Ascending aorta (tissue), 2 donors: ENCODE data around the gene LHFPL2. TPM values are rescaled to one million over a fixed set of nuclear protein-coding genes. Genes with fewer than 3 reads are reported as not detected.
A peak's percentile ranks its signal among the peaks of the same experiment; 100 is the strongest.
"Not testable (repeated sequence)": the region's sequence is repeated elsewhere in the genome, so short reads cannot be mapped to it uniquely, and the experiment has no call there.

Experiments
- DNase-seq, 2 donors: peaks; one replicate each; pipeline ENCODE4 v3.0.0-alpha.2; 2019; ENCODE audit warnings: low spot score in 2 of 2
- H3K27ac ChIP-seq, 2 donors: fragments of 200-600 bp; sonication (generic); one replicate each; pipeline ENCODE4 v1.5.1; 2016 to 2017; ENCODE audit warnings: mild to moderate bottlenecking in 1 of 2
- H3K27me3 ChIP-seq: fragments of 200-600 bp; sonication (generic); one replicate; pipeline ENCODE4 v1.5.1; 2017
- H3K36me3 ChIP-seq, 2 donors: fragments of 200-600 bp; sonication (generic); one replicate each; pipeline ENCODE4 v1.5.1; 2016
- H3K4me1 ChIP-seq, 2 donors: fragments of 200-600 bp; sonication (generic); one replicate each; pipeline ENCODE4 v1.5.1; 2016 to 2017; ENCODE audit warnings: mild to moderate bottlenecking in 1 of 2
- H3K4me3 ChIP-seq, 2 donors: fragments of 200-600 bp; sonication (generic); one replicate each; pipeline ENCODE4 v1.5.1; 2016 to 2017; ENCODE audit warnings: mild to moderate bottlenecking in 1 of 2
- H3K9me3 ChIP-seq, 2 donors: fragments of 200-600 bp; sonication (generic); one replicate each; pipeline ENCODE4 v1.5.1; 2016
- CTCF ChIP-seq, 3 experiments: fragments of 200-600 bp in 2 of 3; fragments of 450-650 bp in 1 of 3; sonication (generic) in 2 of 3; IDR thresholded peaks; one replicate each; pipeline ENCODE4 v1.5.1; 2016 to 2019; ENCODE audit warnings: antibody characterized with exemption in 3 of 3, mild to moderate bottlenecking in 1 of 3, moderate library complexity in 1 of 3
- intact Hi-C: fragments of 100-400 bp; cut with DNase I; formaldehyde crosslinking; loops from one replicate; pipeline ENCODE4 v1.15.1; 2023
- total RNA-seq: library from RNA; depleted of rRNA; stranded (reverse); fragments of >200 nt; gene quantifications from one replicate; pipeline ENCODE4 v1.1.0, GENCODE V29; 2016

LHFPL2 gene
- total RNA-seq, 1 donor from 2014 or later, result 9.7 TPM

GRCh38 chr5:78690253-78690972 is 41.8 kb upstream of the LHFPL2 start:
- intact Hi-C loops, result no loop called here
- Histone ChIP-seq H3K27ac (peak overlapping the region in 1 of 2 donors; percentile 33), H3K4me3 (no peak overlapping the region), H3K4me1 (peaks cover 0 to 15% of the 10 kb centered on the region in 2 donors), H3K27me3 (no peaks in the 10 kb centered on the region), H3K9me3 (no peaks in the 10 kb centered on the region), H3K36me3 (no peaks in the 10 kb centered on the region)
- DNase-seq, result no peak
- TF ChIP-seq CTCF (IDR thresholded peaks at IDR 0.05), result no peak

- peaks cover 0 to 15% of the 10 kb centered on the region in 2 donors for H3K4me1 ChIP-seq
- no peak for DNase-seq
- no peak overlapping the region for H3K27ac ChIP-seq
- H3K27me3 ChIP-seq, result no peaks in the 10 kb centered on the region
- no peaks in the 10 kb centered on the region for H3K36me3 ChIP-seq
- H3K4me3 ChIP-seq, result no peak overlapping the region
- H3K9me3 ChIP-seq, result no peaks in the 10 kb centered on the region
- no peak for TF ChIP-seq CTCF (IDR thresholded peaks at IDR 0.05)
- intact Hi-C loops, result no loop called here
These were observed 41.1 kb upstream of the LHFPL2 start for GRCh38 chr5:78689540-78690252.

GRCh38 chr5:78687514-78687913 is 38.9 kb upstream of the LHFPL2 start:
- H3K4me3 ChIP-seq, intact Hi-C loops, H3K27me3 ChIP-seq, H3K36me3 ChIP-seq, H3K27ac ChIP-seq, DNase-seq, H3K9me3 ChIP-seq: not testable (repeated sequence)
- peaks cover 0 to 15% of the 10 kb centered on the region in 2 donors for H3K4me1 ChIP-seq

GRCh38 chr5:78683905-78684304 is 35.3 kb upstream of the LHFPL2 start:
- H3K36me3 ChIP-seq, intact Hi-C loops, H3K4me1 ChIP-seq, H3K27me3 ChIP-seq, H3K9me3 ChIP-seq, H3K4me3 ChIP-seq, DNase-seq, H3K27ac ChIP-seq: not testable (repeated sequence)

GRCh38 chr5:78679905-78680304 is 31.3 kb upstream of the LHFPL2 start:
- no peaks in the 10 kb centered on the region for H3K27me3 ChIP-seq
- H3K27ac ChIP-seq, result no peak overlapping the region
- H3K36me3 ChIP-seq, result no peaks in the 10 kb centered on the region
- no peaks in the 10 kb centered on the region for H3K9me3 ChIP-seq
- DNase-seq, result no peak
- intact Hi-C loops, result no loop called here
- no peak overlapping the region for H3K4me3 ChIP-seq
- peaks cover 4 to 7% of the 10 kb centered on the region in 2 donors for H3K4me1 ChIP-seq
- TF ChIP-seq CTCF (IDR thresholded peaks at IDR 0.05), result no peak

GRCh38 chr5:78677777-78678668 is 29.5 kb upstream of the LHFPL2 start:
- H3K27me3 ChIP-seq, result no peaks in the 10 kb centered on the region
- TF ChIP-seq CTCF (IDR thresholded peaks at IDR 0.05), result no peak
- peak overlapping the region; percentile 43 to 63 for H3K27ac ChIP-seq
- H3K36me3 ChIP-seq, result no peaks in the 10 kb centered on the region
- peak in 1 of 2 donors; percentile 78 for DNase-seq
- H3K4me3 ChIP-seq, result no peak overlapping the region
- no peaks in the 10 kb centered on the region for H3K9me3 ChIP-seq
- intact Hi-C loops, result no loop called here
- H3K4me1 ChIP-seq, result peaks cover 4 to 7% of the 10 kb centered on the region in 2 donors
